Spleen (tissue), 7 donors: ENCODE data around the gene MKRN2.

Experiments
- POLR2A ChIP-seq, 3 donors: fragments of 450-650 bp; IDR thresholded peaks; one replicate each; pipeline ENCODE4 v1.5.1; 2017; ENCODE audit warnings: antibody characterized with exemption in 3 of 3, mild to moderate bottlenecking in 1 of 3
- POLR2AphosphoS5 ChIP-seq, 3 donors: sonication (generic); formaldehyde crosslinking; IDR thresholded peaks; one replicate each; pipeline ENCODE4 v1.5.1; 2017; ENCODE audit warnings: antibody characterized with exemption in 3 of 3
- TF ChIP-seq, protein P1 (sequence below), 11 experiments: fragments of 200-600 bp in 7 of 11; fragments of 450-650 bp in 4 of 11; sonication (generic) in 4 of 11; IDR thresholded peaks in 8 of 11; conservative IDR thresholded peaks in 3 of 11; 1 replicate in 7 of 11; 2 replicates in 4 of 11; pipeline versions ENCODE4 v1.4.0 to v1.8.0; 2016 to 2021; ENCODE audit warnings: antibody characterized with exemption in 11 of 11, inconsistent platforms in 4 of 11, mild to moderate bottlenecking in 1 of 11
- donor health status: DM: no; HTN: no; CAD: no; lungs with moderate emphysema.
- donor health status: DM: no; HTN: no; CAD: no.
- donor health status: DM: no; HTN: no; CAD: no.

DNA sequence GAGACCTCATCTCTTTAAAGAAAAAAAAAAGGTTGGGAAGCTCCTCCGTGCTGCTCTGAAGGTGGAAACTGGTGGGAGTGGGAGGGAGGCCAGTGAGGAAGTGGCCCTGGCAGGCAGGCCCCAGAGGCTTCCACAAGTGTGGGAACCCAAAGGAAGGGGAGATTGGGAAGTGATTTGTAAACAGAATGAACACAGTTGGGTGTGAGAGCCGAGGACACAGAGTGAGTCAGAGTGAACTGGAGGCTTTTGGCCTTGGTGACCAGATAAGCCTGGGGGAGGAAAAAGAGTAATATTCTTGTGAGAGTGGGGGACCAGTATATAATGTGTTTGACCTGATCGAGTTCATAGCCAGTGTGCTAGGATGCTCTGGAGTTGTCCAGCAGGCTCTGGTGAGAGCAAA lies 23.0 kb downstream of the MKRN2 start:
- TF ChIP-seq, protein P1, sequence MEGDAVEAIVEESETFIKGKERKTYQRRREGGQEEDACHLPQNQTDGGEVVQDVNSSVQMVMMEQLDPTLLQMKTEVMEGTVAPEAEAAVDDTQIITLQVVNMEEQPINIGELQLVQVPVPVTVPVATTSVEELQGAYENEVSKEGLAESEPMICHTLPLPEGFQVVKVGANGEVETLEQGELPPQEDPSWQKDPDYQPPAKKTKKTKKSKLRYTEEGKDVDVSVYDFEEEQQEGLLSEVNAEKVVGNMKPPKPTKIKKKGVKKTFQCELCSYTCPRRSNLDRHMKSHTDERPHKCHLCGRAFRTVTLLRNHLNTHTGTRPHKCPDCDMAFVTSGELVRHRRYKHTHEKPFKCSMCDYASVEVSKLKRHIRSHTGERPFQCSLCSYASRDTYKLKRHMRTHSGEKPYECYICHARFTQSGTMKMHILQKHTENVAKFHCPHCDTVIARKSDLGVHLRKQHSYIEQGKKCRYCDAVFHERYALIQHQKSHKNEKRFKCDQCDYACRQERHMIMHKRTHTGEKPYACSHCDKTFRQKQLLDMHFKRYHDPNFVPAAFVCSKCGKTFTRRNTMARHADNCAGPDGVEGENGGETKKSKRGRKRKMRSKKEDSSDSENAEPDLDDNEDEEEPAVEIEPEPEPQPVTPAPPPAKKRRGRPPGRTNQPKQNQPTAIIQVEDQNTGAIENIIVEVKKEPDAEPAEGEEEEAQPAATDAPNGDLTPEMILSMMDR (IDR thresholded peaks at IDR 0.05 in 8 of 11, conservative IDR thresholded peaks at IDR 0.05 in 3 of 11) = no peak
- TF ChIP-seq POLR2A (IDR thresholded peaks at IDR 0.05) (no peak), POLR2AphosphoS5 (IDR thresholded peaks at IDR 0.05) (peak in 1 of 3 donors; percentile 48)
